ENCODE results near the gene ACBD4. TPM values are rescaled to one million over a fixed set of nuclear protein-coding genes. Genes with fewer than 3 reads are reported as not detected.

Gene ACBD4
- total and polyA plus RNA-seq, 10 of the 15 experiments (the other 5 are each of a cell fraction or from before 2014, with no cell fraction given) = 0.20 to 13.8 (median 6.9) TPM

- Histone ChIP-seq H2AFZ (ENCODE audit: control insufficient read depth, low read depth, low read length) (no peak overlapping the region), H3K9me3 (replicated peaks; ENCODE audit: control insufficient read depth, insufficient read depth, low read length) (no peaks in the 10 kb centered on the region), H3K4me1 (ENCODE audit: control insufficient read depth, insufficient read depth, low read length) (peaks cover 6% of the 10 kb centered on the region), H4K20me1 (ENCODE audit: control insufficient read depth, insufficient read depth) (no peaks in the 10 kb centered on the region), H3K27me3 (replicated peaks in 1 of 2; ENCODE audit: control insufficient read depth in 2 of 2, insufficient read depth in 2 of 2, low read length in 1 of 2) (no peaks in the 10 kb centered on the region), H3K4me3 (no peak overlapping the region), H3K9ac (ENCODE audit: control insufficient read depth, insufficient read depth, low read length) (no peak overlapping the region), H3K36me3 (ENCODE audit: control insufficient read depth in 2 of 2, insufficient read depth in 2 of 2, low read length in 1 of 2) (peaks cover 41 to 58% of the 10 kb centered on the region in 2 experiments), H3K27ac (ENCODE audit: control insufficient read depth, insufficient read depth) (no peak overlapping the region), H3K4me2 (ENCODE audit: control insufficient read depth, insufficient read depth) (no peak overlapping the region), H3K79me2 (ENCODE audit: control insufficient read depth, insufficient read depth, low read length) (no peaks in the 10 kb centered on the region)
- no TSS peak for BruUV-seq (replicated peaks)
- ChIA-PET CTCF (interaction anchor here (1.5 kb wide), 1 partner anchor 43 kb away, joined by 3 read pairs; the partner anchor contains the start of gene ACBD4), RAD21 (ENCODE audit: unreplicated experiment) (no interaction called here), POLR2A (no interaction called here), SMC1A (ENCODE audit: uncharacterized antibody, unreplicated experiment) (no interaction called here)
- FAIRE-seq = no peak
- DNase-seq (ENCODE audit: low read depth, low spot score) = no peak
- 98% methylated on average over 11 of the region's 11 CpGs for WGBS (ENCODE audit: insufficient coverage, insufficient replicate concordance, low lambda C conversion rate, missing lambda C conversion rate)
- no peak for ATAC-seq
- in situ Hi-C loops (cut with MboI) = no loop called here
- intact Hi-C loops (cut with micrococcal nuclease; ENCODE audit: unreplicated experiment) = no loop called here
- no peak for TF ChIP-seq SKIL (IDR thresholded peaks at IDR 0.05; ENCODE audit: low read depth, poor library complexity, severe bottlenecking)
- no peak for TF ChIP-seq CUX1 (IDR thresholded peaks at IDR 0.05; ENCODE audit: insufficient replicate concordance, low read depth, low read length)
- no peak for TF ChIP-seq ZNF274 (IDR thresholded peaks at IDR 0.05; ENCODE audit: insufficient read depth, insufficient read length)
- TF ChIP-seq IRF4 (IDR thresholded peaks at IDR 0.05; ENCODE audit: low read depth, low read length) = no peak
- TF ChIP-seq TCF7 (IDR thresholded peaks at IDR 0.05; ENCODE audit: borderline replicate concordance) = no peak
- TF ChIP-seq TAF1 (IDR thresholded peaks at IDR 0.05; ENCODE audit: borderline replicate concordance, low read depth, low read length) = no peak
- no peak for TF ChIP-seq BACH1 (IDR thresholded peaks at IDR 0.05; ENCODE audit: borderline replicate concordance)
- TF ChIP-seq MYC (IDR thresholded peaks at IDR 0.05; ENCODE audit: insufficient read depth, insufficient read length, insufficient replicate concordance, low read length, severe bottlenecking) = no peak
- TF ChIP-seq BCL3 (IDR thresholded peaks at IDR 0.05; ENCODE audit: borderline replicate concordance, insufficient read depth, low read depth, low read length, poor library complexity, severe bottlenecking) = no peak
- no peak for TF ChIP-seq ZBED1 (IDR thresholded peaks at IDR 0.05; ENCODE audit: borderline replicate concordance)
- no peak for TF ChIP-seq ATF3 (IDR thresholded peaks at IDR 0.05; ENCODE audit: borderline replicate concordance, extremely low read depth, low read depth, low read length)
- TF ChIP-seq NBN (IDR thresholded peaks at IDR 0.05) = no peak
- no peak for TF ChIP-seq ETV6 (conservative IDR thresholded peaks at IDR 0.05 in 1 of 2, IDR thresholded peaks at IDR 0.05 in 1 of 2; ENCODE audit: borderline replicate concordance in 1 of 2, low read depth in 1 of 2)
- no peak for TF ChIP-seq BMI1 (IDR thresholded peaks at IDR 0.05; ENCODE audit: borderline replicate concordance)
- TF ChIP-seq STAT1 (conservative IDR thresholded peaks at IDR 0.05) = no peak
Observed at GRCh38 chr17:45091778-45092425, 43.6 kb upstream of the ACBD4 start.

Measured in GM12878 (cell line).